HepG2 (cell line): ENCODE measurements around the gene C1D. TPM values are rescaled to one million over a fixed set of nuclear protein-coding genes. Genes with fewer than 3 reads are reported as not detected.

Source experiments
- AHDC1 ChIP-seq: sonication (generic); formaldehyde crosslinking; IDR thresholded peaks from 2 replicates; pipeline ENCODE4 v1.5.1; 2020; ENCODE audit warnings: mild to moderate bottlenecking, missing genetic modification reagents, borderline replicate concordance
- FOXA1 ChIP-seq, 2 experiments: fragments of 450-650 bp in 1 of 2; sonication (generic) in 1 of 2; formaldehyde crosslinking in 1 of 2; IDR thresholded peaks; 2 replicates each; pipeline versions ENCODE4 v1.4.0 to v1.6.1; 2016 to 2020; ENCODE audit warnings: missing genetic modification reagents in 1 of 2
- FOXC1 ChIP-seq: sonication (generic); formaldehyde crosslinking; IDR thresholded peaks from 2 replicates; pipeline ENCODE4 v1.8.0; 2022; ENCODE audit warnings: mild to moderate bottlenecking, missing genetic modification reagents, borderline replicate concordance
- GRHL1 ChIP-seq: sonication (generic); formaldehyde crosslinking; conservative IDR thresholded peaks from 2 replicates; pipeline ENCODE4 v1.8.0; 2022; ENCODE audit warnings: missing genetic modification reagents
- HNRNPLL ChIP-seq: fragments of 200-400 bp; formaldehyde crosslinking; IDR thresholded peaks from 2 replicates; pipeline ENCODE4 v1.6.1; 2017; ENCODE audit warnings: mild to moderate bottlenecking, low read depth, low read length; ENCODE audit not compliant: poor library complexity, severe bottlenecking
- NFIB ChIP-seq: sonication (generic); formaldehyde crosslinking; IDR thresholded peaks from 2 replicates; pipeline ENCODE4 v1.9.0; 2021; ENCODE audit warnings: missing genetic modification reagents, mild to moderate bottlenecking, borderline replicate concordance
- NFIC ChIP-seq: IDR thresholded peaks from 2 replicates; pipeline ENCODE4 v1.6.1; 2012; ENCODE audit warnings: mild to moderate bottlenecking, low read length, inconsistent platforms
- NKX3-1 ChIP-seq: sonication (generic); formaldehyde crosslinking; IDR thresholded peaks from 2 replicates; pipeline ENCODE4 v1.5.0; 2020; ENCODE audit warnings: missing genetic modification reagents
- SNAPC4 ChIP-seq: sonication (generic); formaldehyde crosslinking; IDR thresholded peaks from 2 replicates; pipeline ENCODE4 v1.4.0; 2020; ENCODE audit warnings: mild to moderate bottlenecking, missing genetic modification reagents
- TBP ChIP-seq: sonication (generic); formaldehyde crosslinking; IDR thresholded peaks from 2 replicates; pipeline ENCODE4 v1.5.0; 2020; ENCODE audit warnings: missing genetic modification reagents
- ZBTB14 ChIP-seq: sonication (generic); formaldehyde crosslinking; IDR thresholded peaks from 2 replicates; pipeline ENCODE4 v1.4.0; 2020; ENCODE audit warnings: missing genetic modification reagents
- ZNF230 ChIP-seq: sonication (generic); formaldehyde crosslinking; IDR thresholded peaks from 2 replicates; pipeline ENCODE4 v1.4.0; 2020; ENCODE audit warnings: mild to moderate bottlenecking, missing genetic modification reagents
- ZNF564 ChIP-seq: sonication (generic); formaldehyde crosslinking; IDR thresholded peaks from 2 replicates; pipeline ENCODE4 v1.8.1; 2023; ENCODE audit warnings: mild to moderate bottlenecking, missing genetic modification reagents
- ZNF577 ChIP-seq: sonication (generic); formaldehyde crosslinking; IDR thresholded peaks from 2 replicates; pipeline ENCODE4 v1.4.0; 2020; ENCODE audit warnings: mild to moderate bottlenecking, low read depth, missing genetic modification reagents, borderline replicate concordance
- polyA plus RNA-seq, 8 experiments: library from polyadenylated mRNA; depleted of rRNA in 3 of 8; stranded (reverse) in 7 of 8; unstranded in 1 of 8; fragments of >200 nt; fragmentation: Illumina TruSeq in 4 of 8; extraction: Trizol in 4 of 8; gene quantifications; 2 replicates each; pipeline versions ENCODE4 v1.2.1 to v1.2.3, GENCODE V29; 2011 to 2016; ENCODE audit warnings: low read depth in 4 of 8, missing spikeins in 1 of 8, mixed read lengths in 1 of 8; ENCODE audit not compliant: insufficient read depth in 1 of 8
- total RNA-seq, 5 experiments: library from RNA; depleted of rRNA; stranded (reverse); fragments of >200 nt; fragmentation: Illumina TruSeq; extraction: Trizol; gene quantifications; 2 replicates each; pipeline ENCODE4 v1.2.3, GENCODE V29; 2016; ENCODE audit warnings: low read depth in 1 of 5

C1D gene
- total and polyA plus RNA-seq, 2 of the 13 experiments (the other 11 are each of a cell fraction or from before 2014, with no cell fraction given), result 38.1 to 43.5 TPM

- TF ChIP-seq NFIC, result peak; percentile 64
- no peak for TF ChIP-seq ZBTB14
- no peak for TF ChIP-seq AHDC1 (CRISPR knock-in tag)
- peak; percentile 82; the same call in 1 of the 2 replicates for TF ChIP-seq TBP (CRISPR knock-in tag)
- peak; percentile 66; the same call in 1 of the 2 replicates for TF ChIP-seq FOXC1 (CRISPR knock-in tag)
- no peak for TF ChIP-seq GRHL1
- TF ChIP-seq ZNF577 (CRISPR knock-in tag), result 0 out of 2 replicates have a peak, but pooled peaks have one; percentile 61
- TF ChIP-seq HNRNPLL, result peak; percentile 53
- 0 out of 2 replicates have a peak, but pooled peaks have one; percentile 23 for TF ChIP-seq ZNF564 (CRISPR knock-in tag)
- peak; percentile 59 for TF ChIP-seq NKX3-1 (CRISPR knock-in tag)
- TF ChIP-seq ZNF230, result no peak
- 0 out of 2 replicates have a peak, but pooled peaks have one; percentile 43 for TF ChIP-seq SNAPC4 (CRISPR knock-in tag)
- TF ChIP-seq FOXA1 (IDR thresholded peaks at IDR 0.05), result no peak
- 0 out of 2 replicates have a peak, but pooled peaks have one; percentile 21 for TF ChIP-seq FOXA1 (CRISPR knock-in tag; IDR thresholded peaks at IDR 0.05)
- no peak for TF ChIP-seq NFIB
Observed at GRCh38 chr2:68062680-68063387, at the start of gene C1D (continued).
